ENCODE data around the gene ETS1. TPM values are rescaled to one million over a fixed set of nuclear protein-coding genes. Genes with fewer than 3 reads are reported as not detected.

Gene ETS1
- total RNA-seq, 2 experiments from 2014 or later = 579 to 590 TPM

- H3K27me3 Mint-ChIP-seq = no peaks in the 10 kb centered on the region
- no peak for TF ChIP-seq CTCF (IDR thresholded peaks at IDR 0.05)
- no peaks in the 10 kb centered on the region for H3K9me3 Mint-ChIP-seq
- Histone ChIP-seq H3K27me3 (ENCODE audit: control insufficient read depth in 1 of 2, insufficient read depth in 2 of 2, low read length in 2 of 2) (no peaks in the 10 kb centered on the region), H3K27ac (ENCODE audit: low read depth in 1 of 2, low read length in 2 of 2) (no peak overlapping the region), H3K9me3 (ENCODE audit: control insufficient read depth in 1 of 2, insufficient read depth in 1 of 2, low read length in 2 of 2) (no peaks in the 10 kb centered on the region), H3K36me3 (ENCODE audit: insufficient read depth, low read length) (no peaks in the 10 kb centered on the region), H3K4me1 (ENCODE audit: insufficient read depth, low read length) (no peaks in the 10 kb centered on the region), H3K4me3 (ENCODE audit: low read length) (no peak overlapping the region)
- H3K4me1 Mint-ChIP-seq (ENCODE audit: low read depth) = peaks cover 15% of the 10 kb centered on the region
- ChIA-PET POLR2A (no interaction called here), CTCF (no interaction called here)
- no peak overlapping the region for H3K4me3 Mint-ChIP-seq
- intact Hi-C loops (cut with DNase I, micrococcal nuclease) = no loop called here
- ATAC-seq (ENCODE audit: poor library complexity) (no peak), DNase-seq (no peak)
- no peak overlapping the region for H3K27ac Mint-ChIP-seq
- H3K36me3 Mint-ChIP-seq (ENCODE audit: low read depth) = no peaks in the 10 kb centered on the region
These were observed 735 bp upstream of the ETS1 start for GRCh38 chr11:128588093-128588492.

GRCh38 chr11:128586689-128587088, 669 bp downstream of the ETS1 start:
- H3K27ac Mint-ChIP-seq = no peak overlapping the region
- intact Hi-C loops (cut with DNase I, micrococcal nuclease) = no loop called here
- ATAC-seq (ENCODE audit: poor library complexity) = no peak
- no peak for DNase-seq
- no peak for TF ChIP-seq CTCF (IDR thresholded peaks at IDR 0.05)
- no peak overlapping the region for H3K4me3 ChIP-seq (ENCODE audit: low read length)
- H3K9me3 ChIP-seq (ENCODE audit: control insufficient read depth in 1 of 2, insufficient read depth in 1 of 2, low read length in 2 of 2) = no peaks in the 10 kb centered on the region
- no peaks in the 10 kb centered on the region for H3K36me3 ChIP-seq (ENCODE audit: insufficient read depth, low read length)
- no peaks in the 10 kb centered on the region for H3K4me1 ChIP-seq (ENCODE audit: insufficient read depth, low read length)
- ChIA-PET POLR2A (no interaction called here), CTCF (no interaction called here)
- peaks cover 28% of the 10 kb centered on the region for H3K4me1 Mint-ChIP-seq (ENCODE audit: low read depth)
- no peak overlapping the region for H3K4me3 Mint-ChIP-seq
- H3K36me3 Mint-ChIP-seq (ENCODE audit: low read depth) = no peaks in the 10 kb centered on the region
- no peaks in the 10 kb centered on the region for H3K27me3 Mint-ChIP-seq
- H3K27me3 ChIP-seq (ENCODE audit: control insufficient read depth in 1 of 2, insufficient read depth in 2 of 2, low read length in 2 of 2) = no peaks in the 10 kb centered on the region
- H3K9me3 Mint-ChIP-seq = no peaks in the 10 kb centered on the region
- H3K27ac ChIP-seq (ENCODE audit: low read depth in 1 of 2, low read length in 2 of 2) = no peak overlapping the region

- ATAC-seq (ENCODE audit: poor library complexity) (no peak), DNase-seq (no peak)
- H3K4me3 ChIP-seq (ENCODE audit: low read length) = no peak overlapping the region
- Mint-ChIP-seq H3K9me3 (no peaks in the 10 kb centered on the region), H3K36me3 (ENCODE audit: low read depth) (no peaks in the 10 kb centered on the region), H3K27ac (no peak overlapping the region), H3K4me1 (ENCODE audit: low read depth) (peaks cover 38% of the 10 kb centered on the region), H3K4me3 (no peak overlapping the region), H3K27me3 (no peaks in the 10 kb centered on the region)
- intact Hi-C loops (cut with DNase I, micrococcal nuclease) = no loop called here
- no peaks in the 10 kb centered on the region for H3K36me3 ChIP-seq (ENCODE audit: insufficient read depth, low read length)
- H3K27ac ChIP-seq (ENCODE audit: low read depth in 1 of 2, low read length in 2 of 2) = no peak overlapping the region
- H3K4me1 ChIP-seq (ENCODE audit: insufficient read depth, low read length) = no peaks in the 10 kb centered on the region
- no peaks in the 10 kb centered on the region for H3K9me3 ChIP-seq (ENCODE audit: control insufficient read depth in 1 of 2, insufficient read depth in 1 of 2, low read length in 2 of 2)
- no peaks in the 10 kb centered on the region for H3K27me3 ChIP-seq (ENCODE audit: control insufficient read depth in 1 of 2, insufficient read depth in 2 of 2, low read length in 2 of 2)
- TF ChIP-seq CTCF (IDR thresholded peaks at IDR 0.05) = no peak
- POLR2A ChIA-PET = no interaction called here
- CTCF ChIA-PET = no interaction called here
These were observed 1.7 kb downstream of the ETS1 start for GRCh38 chr11:128585498-128586238.
